Measurements from ENCODE around the gene LHFPL2. TPM values are rescaled to one million over a fixed set of nuclear protein-coding genes. Genes with fewer than 3 reads are reported as not detected.

The LHFPL2 gene
- total and polyA plus RNA-seq, 2 experiments from 2014 or later, result 10.6 to 50.8 TPM

- TF ChIP-seq, protein P1, sequence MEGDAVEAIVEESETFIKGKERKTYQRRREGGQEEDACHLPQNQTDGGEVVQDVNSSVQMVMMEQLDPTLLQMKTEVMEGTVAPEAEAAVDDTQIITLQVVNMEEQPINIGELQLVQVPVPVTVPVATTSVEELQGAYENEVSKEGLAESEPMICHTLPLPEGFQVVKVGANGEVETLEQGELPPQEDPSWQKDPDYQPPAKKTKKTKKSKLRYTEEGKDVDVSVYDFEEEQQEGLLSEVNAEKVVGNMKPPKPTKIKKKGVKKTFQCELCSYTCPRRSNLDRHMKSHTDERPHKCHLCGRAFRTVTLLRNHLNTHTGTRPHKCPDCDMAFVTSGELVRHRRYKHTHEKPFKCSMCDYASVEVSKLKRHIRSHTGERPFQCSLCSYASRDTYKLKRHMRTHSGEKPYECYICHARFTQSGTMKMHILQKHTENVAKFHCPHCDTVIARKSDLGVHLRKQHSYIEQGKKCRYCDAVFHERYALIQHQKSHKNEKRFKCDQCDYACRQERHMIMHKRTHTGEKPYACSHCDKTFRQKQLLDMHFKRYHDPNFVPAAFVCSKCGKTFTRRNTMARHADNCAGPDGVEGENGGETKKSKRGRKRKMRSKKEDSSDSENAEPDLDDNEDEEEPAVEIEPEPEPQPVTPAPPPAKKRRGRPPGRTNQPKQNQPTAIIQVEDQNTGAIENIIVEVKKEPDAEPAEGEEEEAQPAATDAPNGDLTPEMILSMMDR (conservative IDR thresholded peaks at IDR 0.05; ENCODE audit: low read depth in 2 of 2), result no peak
- TF ChIP-seq ZNF114 (CRISPR knock-in tag; IDR thresholded peaks at IDR 0.05), result no peak
- no peak for TF ChIP-seq POLR2AphosphoS5 (IDR thresholded peaks at IDR 0.05; ENCODE audit: low read depth)
- TF ChIP-seq CREB1 (CRISPR knock-in tag; IDR thresholded peaks at IDR 0.05; ENCODE audit: low read depth), result no peak
Observed at GRCh38 chr5:78587775-78588291, 60.7 kb downstream of the LHFPL2 start (continued).

GRCh38 chr5:78587081-78587774 lies 61.3 kb downstream of the LHFPL2 start:
- Histone ChIP-seq H3F3A (replicated peaks; ENCODE audit: low read depth) (no peaks in the 10 kb centered on the region), H3K4me1 (ENCODE audit: insufficient read depth) (peaks cover 7% of the 10 kb centered on the region; the same call in 1 of the 2 replicates), H2AFZ (no peak overlapping the region), H3K27ac (ENCODE audit: low read depth) (no peak overlapping the region), H3K4me2 (no peak overlapping the region), H4K20me1 (replicated peaks; ENCODE audit: insufficient read depth) (peaks cover 6% of the 10 kb centered on the region; the same call in 1 of the 2 replicates), H3K79me2 (replicated peaks; ENCODE audit: insufficient read depth) (peaks cover 55% of the 10 kb centered on the region), H3K36me3 (ENCODE audit: insufficient read depth) (peaks cover 7% of the 10 kb centered on the region; the same call in 1 of the 2 replicates), H3K9me2 (ENCODE audit: insufficient read depth) (0 out of 2 replicates have a peak, but pooled peaks cover 4% of the 10 kb centered on the region), H3K4me3 (no peak overlapping the region), H3K27me3 (ENCODE audit: insufficient read depth) (no peaks in the 10 kb centered on the region)
- Mint-ChIP-seq H3K9me3 (peaks cover 42% of the 10 kb centered on the region), H3K4me1 (peaks cover 13% of the 10 kb centered on the region), H3K27me3 (ENCODE audit: insufficient read depth, low read depth, poor library complexity) (peaks cover 9% of the 10 kb centered on the region), H3K4me3 (no peak overlapping the region), H3K27ac (no peak overlapping the region), H3K36me3 (ENCODE audit: low read depth) (peaks cover 70% of the 10 kb centered on the region)
- no peak for TF ChIP-seq ZNF331 (CRISPR knock-in tag; IDR thresholded peaks at IDR 0.05; ENCODE audit: low read depth)
- no peak for TF ChIP-seq NANOG (IDR thresholded peaks at IDR 0.05; ENCODE audit: borderline replicate concordance)
- TF ChIP-seq, protein P2, sequence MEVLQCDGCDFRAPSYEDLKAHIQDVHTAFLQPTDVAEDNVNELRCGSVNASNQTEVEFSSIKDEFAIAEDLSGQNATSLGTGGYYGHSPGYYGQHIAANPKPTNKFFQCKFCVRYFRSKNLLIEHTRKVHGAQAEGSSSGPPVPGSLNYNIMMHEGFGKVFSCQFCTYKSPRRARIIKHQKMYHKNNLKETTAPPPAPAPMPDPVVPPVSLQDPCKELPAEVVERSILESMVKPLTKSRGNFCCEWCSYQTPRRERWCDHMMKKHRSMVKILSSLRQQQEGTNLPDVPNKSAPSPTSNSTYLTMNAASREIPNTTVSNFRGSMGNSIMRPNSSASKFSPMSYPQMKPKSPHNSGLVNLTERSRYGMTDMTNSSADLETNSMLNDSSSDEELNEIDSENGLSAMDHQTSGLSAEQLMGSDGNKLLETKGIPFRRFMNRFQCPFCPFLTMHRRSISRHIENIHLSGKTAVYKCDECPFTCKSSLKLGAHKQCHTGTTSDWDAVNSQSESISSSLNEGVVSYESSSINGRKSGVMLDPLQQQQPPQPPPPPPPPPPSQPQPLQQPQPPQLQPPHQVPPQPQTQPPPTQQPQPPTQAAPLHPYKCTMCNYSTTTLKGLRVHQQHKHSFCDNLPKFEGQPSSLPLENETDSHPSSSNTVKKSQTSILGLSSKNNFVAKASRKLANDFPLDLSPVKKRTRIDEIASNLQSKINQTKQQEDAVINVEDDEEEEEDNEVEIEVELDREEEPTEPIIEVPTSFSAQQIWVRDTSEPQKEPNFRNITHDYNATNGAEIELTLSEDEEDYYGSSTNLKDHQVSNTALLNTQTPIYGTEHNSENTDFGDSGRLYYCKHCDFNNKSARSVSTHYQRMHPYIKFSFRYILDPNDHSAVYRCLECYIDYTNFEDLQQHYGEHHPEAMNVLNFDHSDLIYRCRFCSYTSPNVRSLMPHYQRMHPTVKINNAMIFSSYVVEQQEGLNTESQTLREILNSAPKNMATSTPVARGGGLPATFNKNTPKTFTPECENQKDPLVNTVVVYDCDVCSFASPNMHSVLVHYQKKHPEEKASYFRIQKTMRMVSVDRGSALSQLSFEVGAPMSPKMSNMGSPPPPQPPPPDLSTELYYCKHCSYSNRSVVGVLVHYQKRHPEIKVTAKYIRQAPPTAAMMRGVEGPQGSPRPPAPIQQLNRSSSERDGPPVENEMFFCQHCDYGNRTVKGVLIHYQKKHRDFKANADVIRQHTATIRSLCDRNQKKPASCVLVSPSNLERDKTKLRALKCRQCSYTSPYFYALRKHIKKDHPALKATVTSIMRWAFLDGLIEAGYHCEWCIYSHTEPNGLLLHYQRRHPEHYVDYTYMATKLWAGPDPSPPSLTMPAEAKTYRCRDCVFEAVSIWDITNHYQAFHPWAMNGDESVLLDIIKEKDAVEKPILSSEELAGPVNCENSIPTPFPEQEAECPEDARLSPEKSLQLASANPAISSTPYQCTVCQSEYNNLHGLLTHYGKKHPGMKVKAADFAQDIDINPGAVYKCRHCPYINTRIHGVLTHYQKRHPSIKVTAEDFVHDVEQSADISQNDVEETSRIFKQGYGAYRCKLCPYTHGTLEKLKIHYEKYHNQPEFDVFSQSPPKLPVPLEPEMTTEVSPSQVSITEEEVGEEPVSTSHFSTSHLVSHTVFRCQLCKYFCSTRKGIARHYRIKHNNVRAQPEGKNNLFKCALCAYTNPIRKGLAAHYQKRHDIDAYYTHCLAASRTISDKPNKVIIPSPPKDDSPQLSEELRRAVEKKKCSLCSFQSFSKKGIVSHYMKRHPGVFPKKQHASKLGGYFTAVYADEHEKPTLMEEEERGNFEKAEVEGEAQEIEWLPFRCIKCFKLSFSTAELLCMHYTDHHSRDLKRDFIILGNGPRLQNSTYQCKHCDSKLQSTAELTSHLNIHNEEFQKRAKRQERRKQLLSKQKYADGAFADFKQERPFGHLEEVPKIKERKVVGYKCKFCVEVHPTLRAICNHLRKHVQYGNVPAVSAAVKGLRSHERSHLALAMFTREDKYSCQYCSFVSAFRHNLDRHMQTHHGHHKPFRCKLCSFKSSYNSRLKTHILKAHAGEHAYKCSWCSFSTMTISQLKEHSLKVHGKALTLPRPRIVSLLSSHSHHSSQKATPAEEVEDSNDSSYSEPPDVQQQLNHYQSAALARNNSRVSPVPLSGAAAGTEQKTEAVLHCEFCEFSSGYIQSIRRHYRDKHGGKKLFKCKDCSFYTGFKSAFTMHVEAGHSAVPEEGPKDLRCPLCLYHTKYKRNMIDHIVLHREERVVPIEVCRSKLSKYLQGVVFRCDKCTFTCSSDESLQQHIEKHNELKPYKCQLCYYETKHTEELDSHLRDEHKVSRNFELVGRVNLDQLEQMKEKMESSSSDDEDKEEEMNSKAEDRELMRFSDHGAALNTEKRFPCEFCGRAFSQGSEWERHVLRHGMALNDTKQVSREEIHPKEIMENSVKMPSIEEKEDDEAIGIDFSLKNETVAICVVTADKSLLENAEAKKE (CRISPR knock-in tag; IDR thresholded peaks at IDR 0.05), result no peak
- no peak for TF ChIP-seq CREB1 (CRISPR knock-in tag; IDR thresholded peaks at IDR 0.05; ENCODE audit: low read depth)
- TF ChIP-seq STAT1 (IDR thresholded peaks at IDR 0.05; ENCODE audit: unreplicated experiment), result no peak
- no peak for TF ChIP-seq ETS1 (IDR thresholded peaks at IDR 0.05)
- TF ChIP-seq REST (IDR thresholded peaks at IDR 0.05; ENCODE audit: unreplicated experiment), result no peak
- ATAC-seq (no peak), DNase-seq (ENCODE audit: low spot score) (no peak)
